Mucosa of descending colon (tissue), 3 donors: Measurements from ENCODE around the gene UVRAG. TPM values are rescaled to one million over a fixed set of nuclear protein-coding genes. Genes with fewer than 3 reads are reported as not detected.

Source experiments
- ATAC-seq: fragments of 200-7000 bp; cut with Tn5 transposase; one replicate; pipeline ENCODE4 v1.9.1; 2020; ENCODE audit warnings: mild to moderate bottlenecking, moderate library complexity
- DNase-seq, 3 donors: peaks; one replicate each; pipeline ENCODE4 v3.0.0-alpha.2; 2020
- H3K36me3 ChIP-seq: fragments of 200-600 bp; one replicate; pipeline ENCODE4 v1.8.0; 2021; ENCODE audit warnings: low read depth, mild to moderate bottlenecking
- H3K4me1 ChIP-seq: fragments of 200-600 bp; one replicate; pipeline ENCODE4 v1.8.0; 2021; ENCODE audit warnings: low read depth, mild to moderate bottlenecking
- H3K4me3 ChIP-seq: fragments of 200-600 bp; one replicate; pipeline ENCODE4 v1.8.0; 2021; ENCODE audit warnings: mild to moderate bottlenecking
- H3K9me3 ChIP-seq: fragments of 200-600 bp; one replicate; pipeline ENCODE4 v1.8.0; 2021; ENCODE audit warnings: mild to moderate bottlenecking
- intact Hi-C, 2 donors: fragments of 100-400 bp; cut with DNase I in 1 of 2; cut with micrococcal nuclease in 1 of 2; formaldehyde crosslinking; loops; one replicate each; pipeline versions ENCODE4 v1.11.0 to v1.11.1; 2022; cut with DNase I, micrococcal nuclease
- total RNA-seq, 3 donors: library from RNA; stranded (reverse); fragmentation: NEBNext Ultra II Directional in 2 of 3; extraction: Animal tissue kit (Norgen Biotek cat#: 25700) in 2 of 3; gene quantifications; one replicate each; pipeline versions ENCODE4 v1.2.1 to v1.2.4, GENCODE V29; 2021 to 2023
- TF ChIP-seq, protein P1 (sequence below): fragments of 200-600 bp; IDR thresholded peaks from one replicate; pipeline ENCODE4 v1.8.0; 2022; ENCODE audit warnings: antibody characterized with exemption, mild to moderate bottlenecking
- donor health status: DM: no; HTN: no; CAD: no; lungs with moderate emphysema.
- donor health status: DM: no; HTN: no; CAD: no.
- donor health status: DM: no; HTN: yes; CAD: no.

Gene UVRAG
- total RNA-seq, 3 donors from 2014 or later: 14.9 to 37.1 (median 16.9) TPM

DNA sequence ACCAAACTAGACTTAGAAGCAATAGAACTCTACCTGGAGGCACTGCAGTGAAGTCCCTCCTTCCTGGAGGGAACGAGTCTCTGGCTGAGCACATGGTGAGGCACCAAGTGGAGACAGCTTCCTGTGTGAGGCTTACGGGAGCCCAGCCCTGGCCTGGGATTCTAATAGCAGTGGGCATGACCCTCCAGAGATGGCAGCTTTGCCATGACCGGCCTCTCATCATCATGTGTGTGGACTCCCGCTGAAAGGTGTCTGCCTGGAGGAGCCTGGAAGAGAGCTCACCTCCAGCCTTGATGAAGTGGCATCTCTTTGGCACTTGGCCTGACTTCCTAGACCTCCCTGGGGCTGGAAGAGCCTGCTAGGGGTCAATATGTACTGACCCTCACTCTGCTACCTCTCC is 38.5 kb upstream of the UVRAG start:
- H3K36me3 ChIP-seq: no peaks in the 10 kb centered on the region
- H3K4me3 ChIP-seq: no peak overlapping the region

DNA sequence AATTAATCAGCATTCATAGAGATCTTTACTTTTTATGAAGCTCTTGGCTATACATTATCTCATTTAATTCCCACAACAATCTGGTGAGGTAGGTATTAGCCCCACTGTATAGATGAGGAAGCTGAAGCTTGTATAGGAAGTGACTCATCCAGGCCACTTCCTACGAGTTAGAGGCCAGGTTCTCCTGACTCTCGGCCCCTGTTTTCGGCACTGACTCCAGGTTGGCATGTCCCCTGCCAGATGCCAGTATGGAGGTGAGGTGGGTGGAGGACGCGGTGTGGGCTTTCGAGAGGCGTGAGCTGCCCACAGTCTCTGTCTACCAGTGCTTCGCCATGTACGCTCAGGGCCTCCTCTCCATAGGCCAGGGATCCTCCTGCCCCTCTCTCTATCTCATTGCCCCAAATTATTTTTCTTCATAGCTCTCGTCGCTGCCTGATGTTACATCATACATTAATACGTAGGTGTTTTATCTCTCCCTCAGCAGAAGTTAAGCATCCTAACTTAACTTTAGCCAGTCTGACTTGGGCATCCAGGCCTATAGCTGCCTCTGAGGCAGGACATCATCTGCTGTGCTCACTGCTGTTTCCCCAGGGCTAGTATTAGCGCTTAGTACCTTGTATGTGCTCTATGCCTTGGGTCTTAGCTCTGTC is 37.4 kb upstream of the UVRAG start:
- Histone ChIP-seq H3K36me3 (no peaks in the 10 kb centered on the region), H3K4me1 (no peaks in the 10 kb centered on the region), H3K9me3 (no peaks in the 10 kb centered on the region), H3K4me3 (no peak overlapping the region)
- TF ChIP-seq, protein P1, sequence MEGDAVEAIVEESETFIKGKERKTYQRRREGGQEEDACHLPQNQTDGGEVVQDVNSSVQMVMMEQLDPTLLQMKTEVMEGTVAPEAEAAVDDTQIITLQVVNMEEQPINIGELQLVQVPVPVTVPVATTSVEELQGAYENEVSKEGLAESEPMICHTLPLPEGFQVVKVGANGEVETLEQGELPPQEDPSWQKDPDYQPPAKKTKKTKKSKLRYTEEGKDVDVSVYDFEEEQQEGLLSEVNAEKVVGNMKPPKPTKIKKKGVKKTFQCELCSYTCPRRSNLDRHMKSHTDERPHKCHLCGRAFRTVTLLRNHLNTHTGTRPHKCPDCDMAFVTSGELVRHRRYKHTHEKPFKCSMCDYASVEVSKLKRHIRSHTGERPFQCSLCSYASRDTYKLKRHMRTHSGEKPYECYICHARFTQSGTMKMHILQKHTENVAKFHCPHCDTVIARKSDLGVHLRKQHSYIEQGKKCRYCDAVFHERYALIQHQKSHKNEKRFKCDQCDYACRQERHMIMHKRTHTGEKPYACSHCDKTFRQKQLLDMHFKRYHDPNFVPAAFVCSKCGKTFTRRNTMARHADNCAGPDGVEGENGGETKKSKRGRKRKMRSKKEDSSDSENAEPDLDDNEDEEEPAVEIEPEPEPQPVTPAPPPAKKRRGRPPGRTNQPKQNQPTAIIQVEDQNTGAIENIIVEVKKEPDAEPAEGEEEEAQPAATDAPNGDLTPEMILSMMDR: no peak
- intact Hi-C loops: no loop called here
- ATAC-seq (peak; percentile 44), DNase-seq (no peak)

More for the DNA sequence above, 38.5 kb upstream of the UVRAG start:
- no peak for DNase-seq
- no peaks in the 10 kb centered on the region for H3K4me1 ChIP-seq
- TF ChIP-seq, protein P1: no peak
- intact Hi-C loops: no loop called here
- no peaks in the 10 kb centered on the region for H3K9me3 ChIP-seq
- no peak for ATAC-seq

DNA sequence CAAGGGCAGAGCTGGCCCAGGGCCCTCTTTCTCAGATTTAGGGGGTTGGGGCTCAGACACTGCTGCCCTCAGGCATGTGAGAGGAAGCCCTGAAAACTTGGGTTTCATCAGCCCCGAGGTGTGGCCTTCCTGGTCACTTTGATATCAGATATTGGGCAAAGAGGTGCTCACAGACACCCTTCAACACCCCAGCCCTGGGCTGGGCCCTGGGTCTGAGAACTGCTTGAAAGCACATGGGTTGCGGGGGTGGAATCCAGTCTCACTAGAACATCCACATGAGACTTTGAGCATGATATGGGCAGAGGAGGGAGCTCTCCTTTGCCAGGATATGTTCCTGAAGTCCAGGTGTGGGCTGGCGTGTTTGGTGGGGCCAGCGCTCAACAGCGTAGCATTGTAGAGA is 36.0 kb upstream of the UVRAG start:
- TF ChIP-seq, protein P1: no peak
- Histone ChIP-seq H3K4me3 (no peak overlapping the region), H3K9me3 (no peaks in the 10 kb centered on the region), H3K36me3 (no peaks in the 10 kb centered on the region), H3K4me1 (no peaks in the 10 kb centered on the region)
- no peak for ATAC-seq
- no peak for DNase-seq
- intact Hi-C loops: no loop called here

DNA sequence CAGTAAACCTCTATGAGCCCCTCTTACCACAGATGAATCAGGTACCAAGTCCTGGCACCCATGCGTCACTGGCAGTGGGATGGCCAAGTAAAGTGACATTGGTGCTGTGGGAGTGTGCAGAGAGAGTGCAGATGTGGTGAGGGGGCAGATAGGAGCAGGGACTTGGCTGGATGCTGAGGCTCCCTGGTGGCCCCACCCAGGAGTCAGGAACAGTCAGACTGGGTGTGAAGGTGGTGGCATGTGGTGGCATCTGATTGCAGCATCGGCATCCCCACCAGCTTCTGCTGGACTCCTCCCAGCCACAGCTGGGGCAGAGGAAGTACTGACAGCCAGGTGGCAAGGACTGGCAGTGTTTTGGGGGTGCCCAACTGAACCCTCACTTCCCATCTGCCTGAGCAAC is 35.0 kb upstream of the UVRAG start:
- DNase-seq (peak in 1 of 3 donors; percentile 6), ATAC-seq (no peak)
- no peak overlapping the region for H3K4me3 ChIP-seq
- intact Hi-C loops: no loop called here
- TF ChIP-seq, protein P1: no peak
- no peaks in the 10 kb centered on the region for H3K9me3 ChIP-seq
- H3K4me1 ChIP-seq: no peaks in the 10 kb centered on the region
- H3K36me3 ChIP-seq: no peaks in the 10 kb centered on the region

DNA sequence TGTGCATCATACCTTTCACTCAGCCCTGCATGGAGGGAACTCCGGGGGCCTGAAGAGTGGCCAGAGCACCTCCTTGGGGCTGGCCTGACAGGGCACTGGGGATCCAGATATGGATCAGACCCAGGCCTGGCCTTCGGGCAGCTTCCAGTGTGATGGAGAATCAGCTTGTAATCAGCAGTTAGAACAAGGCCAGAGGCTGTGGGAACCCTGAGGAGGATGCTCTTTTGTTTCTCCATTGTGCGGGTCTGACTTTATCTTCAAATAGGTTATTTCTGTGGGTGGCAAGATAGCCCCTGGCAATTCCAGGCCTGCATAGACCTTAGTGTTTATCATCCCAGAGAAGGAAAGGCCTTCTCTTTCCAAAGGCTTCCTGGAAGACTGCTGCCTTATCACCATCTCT is 34.1 kb upstream of the UVRAG start:
- ATAC-seq (no peak), DNase-seq (peak in 1 of 3 donors; percentile 8)
- intact Hi-C loops: no loop called here
- H3K36me3 ChIP-seq: no peaks in the 10 kb centered on the region
- H3K9me3 ChIP-seq: no peaks in the 10 kb centered on the region
- TF ChIP-seq, protein P1: no peak
- no peak overlapping the region for H3K4me3 ChIP-seq
- H3K4me1 ChIP-seq: peaks cover under 1% of the 10 kb centered on the region

DNA sequence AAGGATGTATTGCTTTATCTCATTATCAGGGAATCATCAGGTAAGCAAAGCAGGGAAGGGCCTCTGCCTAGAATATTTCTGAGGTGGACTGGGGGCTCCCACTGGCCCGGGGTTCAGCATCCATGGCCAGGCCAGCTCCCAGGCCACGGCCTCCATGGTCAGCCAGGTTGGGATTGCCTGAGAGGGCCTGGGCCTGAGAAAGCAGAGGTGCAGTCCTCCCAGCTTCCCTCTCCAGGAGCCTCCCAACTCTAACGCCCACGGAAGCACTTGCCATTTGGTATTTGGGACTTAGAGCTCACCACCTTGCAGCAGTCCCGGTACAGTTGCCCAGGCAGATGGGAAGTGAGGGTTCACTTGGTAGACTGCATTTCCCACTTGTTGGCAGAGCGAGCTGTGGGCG is 33.7 kb upstream of the UVRAG start:
- no peaks in the 10 kb centered on the region for H3K9me3 ChIP-seq
- H3K4me3 ChIP-seq: no peak overlapping the region
- no peaks in the 10 kb centered on the region for H3K36me3 ChIP-seq
- peaks cover 4% of the 10 kb centered on the region for H3K4me1 ChIP-seq
- ATAC-seq: no peak
- no peak for DNase-seq
- TF ChIP-seq, protein P1: no peak
- intact Hi-C loops: no loop called here
